ENCODE data around the gene FRY.

DNA sequence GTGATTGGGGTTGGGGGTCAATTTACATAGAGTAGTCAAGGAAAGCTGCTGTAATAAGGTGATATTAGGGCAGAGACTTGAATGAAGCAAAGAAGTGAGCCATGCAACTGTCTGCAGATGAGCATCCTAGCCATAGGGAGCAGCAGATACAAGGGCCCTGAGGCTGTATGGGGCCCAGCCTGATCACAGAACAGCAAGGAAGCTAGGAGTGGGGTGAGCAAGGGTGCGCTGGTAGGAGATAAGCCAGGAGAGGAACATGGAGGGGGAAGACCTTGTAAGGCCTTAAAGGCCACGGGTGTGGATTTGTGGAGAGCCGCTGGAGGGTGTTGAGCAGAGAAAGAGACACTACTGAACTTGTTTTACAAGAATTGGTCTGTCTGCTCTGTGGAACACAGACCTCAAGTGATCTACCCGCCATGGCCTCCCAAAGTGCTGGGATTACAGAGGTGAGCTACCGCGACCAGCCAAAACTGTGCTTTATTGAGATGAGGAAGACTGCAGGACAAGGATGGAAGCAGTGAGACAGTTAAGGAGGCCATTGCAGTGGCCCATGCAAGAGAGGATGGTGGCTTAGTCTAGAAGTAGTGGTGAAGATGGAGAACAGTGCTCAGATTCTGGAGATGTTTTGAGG, 190.6 kb downstream of the FRY start:
- TF ChIP-seq SNAI2 (CRISPR knock-in tag; IDR thresholded peaks at IDR 0.05): no peak
- TF ChIP-seq ARNTL (CRISPR knock-in tag; IDR thresholded peaks at IDR 0.05; ENCODE audit: borderline replicate concordance, low read depth): no peak
- TF ChIP-seq, protein P1, sequence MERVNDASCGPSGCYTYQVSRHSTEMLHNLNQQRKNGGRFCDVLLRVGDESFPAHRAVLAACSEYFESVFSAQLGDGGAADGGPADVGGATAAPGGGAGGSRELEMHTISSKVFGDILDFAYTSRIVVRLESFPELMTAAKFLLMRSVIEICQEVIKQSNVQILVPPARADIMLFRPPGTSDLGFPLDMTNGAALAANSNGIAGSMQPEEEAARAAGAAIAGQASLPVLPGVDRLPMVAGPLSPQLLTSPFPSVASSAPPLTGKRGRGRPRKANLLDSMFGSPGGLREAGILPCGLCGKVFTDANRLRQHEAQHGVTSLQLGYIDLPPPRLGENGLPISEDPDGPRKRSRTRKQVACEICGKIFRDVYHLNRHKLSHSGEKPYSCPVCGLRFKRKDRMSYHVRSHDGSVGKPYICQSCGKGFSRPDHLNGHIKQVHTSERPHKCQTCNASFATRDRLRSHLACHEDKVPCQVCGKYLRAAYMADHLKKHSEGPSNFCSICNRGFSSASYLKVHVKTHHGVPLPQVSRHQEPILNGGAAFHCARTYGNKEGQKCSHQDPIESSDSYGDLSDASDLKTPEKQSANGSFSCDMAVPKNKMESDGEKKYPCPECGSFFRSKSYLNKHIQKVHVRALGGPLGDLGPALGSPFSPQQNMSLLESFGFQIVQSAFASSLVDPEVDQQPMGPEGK (CRISPR knock-in tag; IDR thresholded peaks at IDR 0.05; ENCODE audit: borderline replicate concordance): no peak
- no peak for TF ChIP-seq RARB (CRISPR knock-in tag; IDR thresholded peaks at IDR 0.05)
- TF ChIP-seq TCF4 (CRISPR knock-in tag; IDR thresholded peaks at IDR 0.05; ENCODE audit: borderline replicate concordance): no peak
- TF ChIP-seq ZNF565 (CRISPR knock-in tag; conservative IDR thresholded peaks at IDR 0.05; ENCODE audit: low read depth): no peak
- TF ChIP-seq GLIS3 (CRISPR knock-in tag; IDR thresholded peaks at IDR 0.05): no peak
- no peak for TF ChIP-seq ZFP3 (CRISPR knock-in tag; IDR thresholded peaks at IDR 0.05)
- no peak for TF ChIP-seq ESRRG (CRISPR knock-in tag; IDR thresholded peaks at IDR 0.05)
- TF ChIP-seq, protein P2, sequence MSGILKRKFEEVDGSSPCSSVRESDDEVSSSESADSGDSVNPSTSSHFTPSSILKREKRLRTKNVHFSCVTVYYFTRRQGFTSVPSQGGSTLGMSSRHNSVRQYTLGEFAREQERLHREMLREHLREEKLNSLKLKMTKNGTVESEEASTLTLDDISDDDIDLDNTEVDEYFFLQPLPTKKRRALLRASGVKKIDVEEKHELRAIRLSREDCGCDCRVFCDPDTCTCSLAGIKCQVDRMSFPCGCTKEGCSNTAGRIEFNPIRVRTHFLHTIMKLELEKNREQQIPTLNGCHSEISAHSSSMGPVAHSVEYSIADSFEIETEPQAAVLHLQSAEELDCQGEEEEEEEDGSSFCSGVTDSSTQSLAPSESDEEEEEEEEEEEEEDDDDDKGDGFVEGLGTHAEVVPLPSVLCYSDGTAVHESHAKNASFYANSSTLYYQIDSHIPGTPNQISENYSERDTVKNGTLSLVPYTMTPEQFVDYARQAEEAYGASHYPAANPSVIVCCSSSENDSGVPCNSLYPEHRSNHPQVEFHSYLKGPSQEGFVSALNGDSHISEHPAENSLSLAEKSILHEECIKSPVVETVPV (CRISPR knock-in tag; IDR thresholded peaks at IDR 0.05): no peak
- no peak for TF ChIP-seq ZC3H10 (CRISPR knock-in tag; IDR thresholded peaks at IDR 0.05)
- TF ChIP-seq ZNF8 (CRISPR knock-in tag; IDR thresholded peaks at IDR 0.05): no peak
- TF ChIP-seq, protein P3, sequence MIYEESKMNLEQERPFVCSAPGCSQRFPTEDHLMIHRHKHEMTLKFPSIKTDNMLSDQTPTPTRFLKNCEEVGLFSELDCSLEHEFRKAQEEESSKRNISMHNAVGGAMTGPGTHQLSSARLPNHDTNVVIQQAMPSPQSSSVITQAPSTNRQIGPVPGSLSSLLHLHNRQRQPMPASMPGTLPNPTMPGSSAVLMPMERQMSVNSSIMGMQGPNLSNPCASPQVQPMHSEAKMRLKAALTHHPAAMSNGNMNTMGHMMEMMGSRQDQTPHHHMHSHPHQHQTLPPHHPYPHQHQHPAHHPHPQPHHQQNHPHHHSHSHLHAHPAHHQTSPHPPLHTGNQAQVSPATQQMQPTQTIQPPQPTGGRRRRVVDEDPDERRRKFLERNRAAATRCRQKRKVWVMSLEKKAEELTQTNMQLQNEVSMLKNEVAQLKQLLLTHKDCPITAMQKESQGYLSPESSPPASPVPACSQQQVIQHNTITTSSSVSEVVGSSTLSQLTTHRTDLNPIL (CRISPR knock-in tag; IDR thresholded peaks at IDR 0.05; ENCODE audit: low read depth): no peak

Data from SK-N-SH treated with all-trans-retinoic acid at 6 μM for 48 hours (cell line).